Neural progenitor cell (in vitro differentiated cells): ENCODE measurements around the gene ULBP2. TPM values are rescaled to one million over a fixed set of nuclear protein-coding genes. Genes with fewer than 3 reads are reported as not detected.

Experiments
- DNase-seq: peaks from one replicate; pipeline ENCODE4 v3.0.0-alpha.2; 2016; ENCODE audit warnings: low spot score
- H2AFZ ChIP-seq: fragments of 200-600 bp; sonication (generic); replicated peaks from 2 replicates; pipeline ENCODE4 v1.6.1; 2016; ENCODE audit warnings: antibody characterized with exemption
- H3F3A ChIP-seq: fragments of 200-600 bp; sonication (generic); 2 replicates; pipeline ENCODE4 v1.6.1; 2016; ENCODE audit warnings: antibody characterized with exemption, low read depth
- H3K27ac ChIP-seq: fragments of 200-600 bp; sonication (generic); 2 replicates; pipeline ENCODE4 v1.5.1; 2016; ENCODE audit warnings: mild to moderate bottlenecking
- H3K27me3 ChIP-seq: fragments of 200-600 bp; sonication (generic); 2 replicates; pipeline ENCODE4 v1.6.1; 2016; ENCODE audit warnings: mild to moderate bottlenecking, moderate library complexity
- H3K36me3 ChIP-seq: fragments of 200-600 bp; sonication (generic); 2 replicates; pipeline ENCODE4 v1.5.1; 2016
- H3K4me1 ChIP-seq: fragments of 200-600 bp; sonication (generic); 2 replicates; pipeline ENCODE4 v1.6.1; 2016; ENCODE audit warnings: mixed run types
- H3K4me2 ChIP-seq: fragments of 200-600 bp; sonication (generic); 2 replicates; pipeline ENCODE4 v1.6.1; 2016
- H3K4me3 ChIP-seq: fragments of 200-600 bp; sonication (generic); 2 replicates; pipeline ENCODE4 v1.5.1; 2016
- H3K79me2 ChIP-seq: fragments of 200-600 bp; sonication (generic); 2 replicates; pipeline ENCODE4 v1.6.1; 2016; ENCODE audit warnings: low read depth
- H3K9ac ChIP-seq: fragments of 200-600 bp; sonication (generic); 2 replicates; pipeline ENCODE4 v1.6.1; 2016
- H3K9me3 ChIP-seq: fragments of 200-600 bp; sonication (generic); 2 replicates; pipeline ENCODE4 v1.5.1; 2016; ENCODE audit warnings: low read depth
- H4K20me1 ChIP-seq: fragments of 200-600 bp; sonication (generic); 2 replicates; pipeline ENCODE4 v1.6.1; 2016; ENCODE audit warnings: low read depth
- H3K27ac Mint-ChIP-seq: 3 replicates; pipeline ENCODE4 v1.8.0; 2021; ENCODE audit warnings: mixed read lengths
- H3K27me3 Mint-ChIP-seq: 2 replicates; pipeline ENCODE4 v1.8.0; 2022; ENCODE audit warnings: low read depth, mild to moderate bottlenecking, inconsistent platforms, moderate library complexity, mixed read lengths; ENCODE audit not compliant: insufficient read depth
- H3K36me3 Mint-ChIP-seq: 3 replicates; pipeline ENCODE4 v1.8.0; 2021; ENCODE audit warnings: mixed read lengths
- H3K4me1 Mint-ChIP-seq: 3 replicates; pipeline ENCODE4 v1.8.0; 2021; ENCODE audit warnings: mixed read lengths
- H3K4me3 Mint-ChIP-seq: 3 replicates; pipeline ENCODE4 v1.8.0; 2021; ENCODE audit warnings: mild to moderate bottlenecking, moderate library complexity, mixed read lengths
- H3K9me3 Mint-ChIP-seq: 3 replicates; pipeline ENCODE4 v1.8.0; 2020; ENCODE audit warnings: mixed read lengths
- CTCF ChIP-seq: fragments of 200-600 bp; sonication (generic); IDR thresholded peaks from 2 replicates; pipeline ENCODE4 v1.5.1; 2017; ENCODE audit warnings: antibody characterized with exemption, mild to moderate bottlenecking
- EZH2 ChIP-seq: fragments of 200-600 bp; sonication (generic); IDR thresholded peaks from 2 replicates; pipeline ENCODE4 v1.6.1; 2017; ENCODE audit warnings: antibody characterized with exemption, mild to moderate bottlenecking, moderate library complexity
- EZH2phosphoT487 ChIP-seq: fragments of 200-600 bp; sonication (generic); IDR thresholded peaks from 2 replicates; pipeline ENCODE4 v1.6.1; 2017; ENCODE audit warnings: antibody characterized with exemption
- total RNA-seq: library from RNA; depleted of rRNA; stranded (reverse); fragments of >200 nt; gene quantifications from 2 replicates; pipeline ENCODE4 v1.2.3, GENCODE V29; 2015; ENCODE audit warnings: low replicate concordance

The ULBP2 gene
- total RNA-seq, 1 donor from 2014 or later, result not detected

- TF ChIP-seq EZH2 (no peak), EZH2phosphoT487 (no peak), CTCF (no peak)
- Histone ChIP-seq H3K9me3 (no peaks in the 10 kb centered on the region), H3K4me1 (peaks cover 5% of the 10 kb centered on the region), H3K4me2 (no peak overlapping the region), H4K20me1 (peaks cover 14% of the 10 kb centered on the region), H3K36me3 (no peaks in the 10 kb centered on the region), H3K9ac (no peak overlapping the region), H3K4me3 (no peak overlapping the region), H3K79me2 (no peaks in the 10 kb centered on the region), H3K27me3 (peaks cover 100% of the 10 kb centered on the region), H2AFZ (no peak overlapping the region), H3K27ac (no peak overlapping the region), H3F3A (no peaks in the 10 kb centered on the region)
- H3K27ac Mint-ChIP-seq, result no peak overlapping the region
- no peak overlapping the region for H3K4me3 Mint-ChIP-seq
- no peak for DNase-seq
- no peaks in the 10 kb centered on the region for H3K36me3 Mint-ChIP-seq
- H3K9me3 Mint-ChIP-seq, result peaks cover 3% of the 10 kb centered on the region
- H3K4me1 Mint-ChIP-seq, result peaks cover 4% of the 10 kb centered on the region
- peaks cover 85% of the 10 kb centered on the region for H3K27me3 Mint-ChIP-seq
Observed at GRCh38 chr6:149935246-149935645, 6.6 kb upstream of the ULBP2 start.

- Mint-ChIP-seq H3K9me3 (peaks cover 3% of the 10 kb centered on the region), H3K36me3 (no peaks in the 10 kb centered on the region), H3K27me3 (peaks cover 86% of the 10 kb centered on the region), H3K27ac (no peak overlapping the region), H3K4me3 (no peak overlapping the region), H3K4me1 (peaks cover 4% of the 10 kb centered on the region)
- Histone ChIP-seq H3K9ac (no peak overlapping the region), H3K4me2 (no peak overlapping the region), H3K4me1 (peaks cover 5% of the 10 kb centered on the region), H3K36me3 (no peaks in the 10 kb centered on the region), H3K27ac (no peak overlapping the region), H3K27me3 (peaks cover 100% of the 10 kb centered on the region), H3K9me3 (no peaks in the 10 kb centered on the region), H3K4me3 (no peak overlapping the region), H4K20me1 (peaks cover 17% of the 10 kb centered on the region), H3K79me2 (no peaks in the 10 kb centered on the region), H3F3A (no peaks in the 10 kb centered on the region), H2AFZ (no peak overlapping the region)
- TF ChIP-seq CTCF (no peak), EZH2 (no peak), EZH2phosphoT487 (no peak)
- DNase-seq, result no peak
Observed at GRCh38 chr6:149935668-149936067, 6.1 kb upstream of the ULBP2 start.

- Histone ChIP-seq H3K4me3 (no peak overlapping the region), H3K9ac (no peak overlapping the region), H2AFZ (no peak overlapping the region), H3K9me3 (no peaks in the 10 kb centered on the region), H4K20me1 (peaks cover 19% of the 10 kb centered on the region), H3K79me2 (no peaks in the 10 kb centered on the region), H3K4me1 (peaks cover 5% of the 10 kb centered on the region), H3K27me3 (peaks cover 100% of the 10 kb centered on the region), H3K36me3 (no peaks in the 10 kb centered on the region), H3K27ac (no peak overlapping the region), H3K4me2 (no peak overlapping the region), H3F3A (no peaks in the 10 kb centered on the region)
- Mint-ChIP-seq H3K27ac (no peak overlapping the region), H3K36me3 (no peaks in the 10 kb centered on the region), H3K27me3 (peaks cover 87% of the 10 kb centered on the region), H3K4me3 (no peak overlapping the region), H3K9me3 (peaks cover 3% of the 10 kb centered on the region), H3K4me1 (peaks cover 7% of the 10 kb centered on the region)
- no peak for DNase-seq
- TF ChIP-seq EZH2phosphoT487, result no peak
- no peak for TF ChIP-seq EZH2
- TF ChIP-seq CTCF, result no peak
Observed at GRCh38 chr6:149936743-149937142, 5.1 kb upstream of the ULBP2 start.
